ENCODE measurements around the gene C9. TPM values are rescaled to one million over a fixed set of nuclear protein-coding genes. Genes with fewer than 3 reads are reported as not detected.
"Not testable (repeated sequence)": the region's sequence is repeated elsewhere in the genome, so short reads cannot be mapped to it uniquely, and the experiment has no call there.

Gene C9
- total RNA-seq, 2 experiments from 2014 or later: not detected

DNA sequence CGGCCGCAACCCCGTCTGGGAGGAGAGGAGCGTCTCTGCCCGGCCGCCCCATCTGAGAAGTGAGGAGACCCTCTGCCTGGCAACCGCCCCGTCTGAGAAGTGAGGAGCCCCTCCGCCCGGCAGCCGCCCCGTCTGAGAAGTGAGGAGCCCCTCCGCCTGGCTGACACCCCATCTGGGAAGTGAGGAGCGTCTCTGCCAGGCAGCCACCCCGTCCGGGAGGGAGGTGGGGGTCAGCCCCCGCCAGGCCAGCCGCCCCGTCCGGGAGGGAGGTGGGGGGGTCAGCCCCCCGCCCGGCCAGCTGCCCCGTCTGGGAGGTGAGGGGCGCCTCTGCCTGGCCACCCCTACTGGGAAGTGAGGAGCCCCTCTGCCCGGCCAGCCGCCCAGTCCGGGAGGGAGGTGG is 30.0 kb downstream of the C9 start:
- H3K9me3 Mint-ChIP-seq (ENCODE audit: low read depth); H3K4me1 Mint-ChIP-seq; DNase-seq; H3K27ac Mint-ChIP-seq; H3K36me3 Mint-ChIP-seq; ATAC-seq; H3K4me3 Mint-ChIP-seq; CTCF ChIA-PET; H3K27me3 Mint-ChIP-seq: not testable (repeated sequence)

- no peak for DNase-seq
- ATAC-seq: no peak
- Mint-ChIP-seq H3K36me3 (no peaks in the 10 kb centered on the region), H3K27me3 (no peaks in the 10 kb centered on the region), H3K4me1 (no peaks in the 10 kb centered on the region), H3K4me3 (no peak overlapping the region), H3K27ac (no peak overlapping the region), H3K9me3 (ENCODE audit: low read depth) (no peaks in the 10 kb centered on the region)
- CTCF ChIA-PET: no interaction called here
Observed at GRCh38 chr5:39333104-39333503, 31.2 kb downstream of the C9 start.

DNA sequence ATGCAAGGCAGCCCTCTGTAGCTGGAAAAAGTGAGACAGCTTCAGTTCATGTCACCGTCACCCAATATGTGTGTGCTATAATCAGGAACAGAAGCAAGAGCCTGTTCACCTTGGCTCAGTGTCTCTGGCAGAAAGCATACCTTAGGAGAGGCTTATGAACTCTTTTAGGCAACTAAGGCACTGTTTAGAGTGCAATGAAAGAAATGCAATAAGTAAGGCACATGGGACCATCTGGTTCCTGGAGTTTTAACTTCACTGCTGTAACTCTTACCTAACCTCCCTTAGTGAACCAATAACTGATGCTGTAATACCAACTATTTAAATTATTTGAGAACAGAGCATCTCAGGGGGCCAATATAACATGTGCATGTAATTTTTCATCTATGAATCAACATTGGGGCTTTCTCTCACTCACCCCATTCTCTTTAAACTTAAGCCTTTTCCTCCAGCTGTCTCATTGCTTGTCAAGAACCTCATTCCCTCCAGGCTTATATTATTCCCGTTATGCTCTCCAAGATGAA is 32.4 kb downstream of the C9 start:
- DNase-seq (no peak), ATAC-seq (no peak)
- Mint-ChIP-seq H3K4me1 (no peaks in the 10 kb centered on the region), H3K9me3 (ENCODE audit: low read depth) (no peaks in the 10 kb centered on the region), H3K36me3 (no peaks in the 10 kb centered on the region), H3K4me3 (no peak overlapping the region), H3K27ac (no peak overlapping the region), H3K27me3 (no peaks in the 10 kb centered on the region)
- CTCF ChIA-PET: no interaction called here

- H3K9me3 Mint-ChIP-seq (ENCODE audit: low read depth): no peaks in the 10 kb centered on the region
- H3K36me3 Mint-ChIP-seq: no peaks in the 10 kb centered on the region
- ATAC-seq (no peak), DNase-seq (no peak)
- H3K27me3 Mint-ChIP-seq: peaks cover 5% of the 10 kb centered on the region
- no peak overlapping the region for H3K4me3 Mint-ChIP-seq
- H3K27ac Mint-ChIP-seq: no peak overlapping the region
- CTCF ChIA-PET: no interaction called here
- H3K4me1 Mint-ChIP-seq: no peaks in the 10 kb centered on the region
Observed at GRCh38 chr5:39328731-39329130, 35.6 kb downstream of the C9 start.

GRCh38 chr5:39323542-39323941 is 40.8 kb downstream of the C9 start:
- Mint-ChIP-seq H3K36me3 (no peaks in the 10 kb centered on the region), H3K4me1 (no peaks in the 10 kb centered on the region), H3K4me3 (no peak overlapping the region), H3K27ac (no peak overlapping the region), H3K9me3 (ENCODE audit: low read depth) (no peaks in the 10 kb centered on the region), H3K27me3 (peaks cover 15% of the 10 kb centered on the region)
- CTCF ChIA-PET: no interaction called here
- ATAC-seq: no peak
- DNase-seq: no peak

DNA sequence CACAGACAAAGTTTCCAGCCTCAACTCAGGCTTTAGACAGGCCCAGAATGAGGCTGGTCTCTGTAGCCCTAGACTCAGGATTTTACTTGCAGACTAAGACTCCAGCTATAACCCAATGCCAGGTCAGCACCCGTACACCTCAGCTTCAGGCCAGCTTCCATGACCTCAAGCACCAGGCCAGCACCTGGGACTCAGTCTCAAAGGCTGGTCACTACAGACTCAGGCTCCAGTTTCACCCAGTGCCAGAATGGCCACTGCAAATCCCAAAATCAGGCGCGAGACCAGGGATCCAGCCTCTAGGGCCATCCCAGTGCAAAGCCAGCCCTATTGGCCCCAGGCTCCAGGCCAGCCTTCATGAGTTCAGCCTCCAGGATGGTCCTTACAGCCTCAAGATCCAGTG is 44.9 kb downstream of the C9 start:
- H3K27ac Mint-ChIP-seq: no peak overlapping the region
- H3K4me1 Mint-ChIP-seq: no peaks in the 10 kb centered on the region
- H3K4me3 Mint-ChIP-seq: no peak overlapping the region
- DNase-seq: no peak
- H3K27me3 Mint-ChIP-seq: peaks cover 12% of the 10 kb centered on the region
- H3K36me3 Mint-ChIP-seq: no peaks in the 10 kb centered on the region
- ATAC-seq: no peak
- CTCF ChIA-PET: no interaction called here
- H3K9me3 Mint-ChIP-seq (ENCODE audit: low read depth): no peaks in the 10 kb centered on the region

DNA sequence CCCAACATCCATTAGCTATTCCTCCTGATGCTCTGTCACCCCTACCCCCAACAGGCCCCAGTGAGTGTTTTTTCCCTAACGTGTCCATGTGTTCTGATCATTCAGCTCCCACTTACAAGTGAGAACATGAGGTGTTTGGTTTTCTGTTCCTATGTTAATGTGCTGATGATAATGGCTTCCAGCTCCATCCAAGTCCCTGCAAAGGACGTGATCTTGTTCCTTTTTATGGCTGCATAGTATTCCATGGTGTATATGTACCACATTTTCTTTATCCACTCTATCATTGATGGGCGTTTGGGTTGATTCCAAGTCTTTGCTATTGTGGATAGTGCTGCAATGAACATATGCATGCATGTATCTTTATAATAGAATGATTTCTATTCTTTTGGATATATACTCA is 47.8 kb downstream of the C9 start:
- not testable (repeated sequence) for DNase-seq; H3K36me3 Mint-ChIP-seq; H3K9me3 Mint-ChIP-seq (ENCODE audit: low read depth); H3K27ac Mint-ChIP-seq; H3K4me1 Mint-ChIP-seq; ATAC-seq; H3K4me3 Mint-ChIP-seq
- CTCF ChIA-PET: interaction anchor here (1.2 to 1.6 kb wide), 2 partner anchors 11 to 99 kb away, joined by 3 read pairs; no protein-coding TSS in a partner anchor
- H3K27me3 Mint-ChIP-seq: peaks cover 11% of the 10 kb centered on the region

DNA sequence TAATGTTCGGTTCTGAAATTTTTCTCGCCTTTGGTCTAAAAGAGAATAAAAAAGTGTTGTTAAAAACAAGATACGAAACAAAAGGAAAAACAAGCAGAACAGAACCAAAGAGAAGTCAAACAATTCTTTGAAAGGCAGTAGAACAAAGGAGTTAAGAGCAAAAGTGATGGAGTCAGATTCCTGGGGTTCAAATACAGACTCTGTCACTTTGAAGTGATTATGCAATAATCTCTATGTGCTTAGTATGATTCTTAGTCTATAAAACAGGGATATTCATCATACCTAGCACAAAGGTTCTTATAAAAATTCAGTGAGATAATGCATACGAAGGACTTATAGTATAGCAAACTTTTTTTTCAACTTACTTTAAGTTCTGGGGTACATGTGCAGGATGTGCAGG is 48.3 kb downstream of the C9 start:
- no peaks in the 10 kb centered on the region for H3K9me3 Mint-ChIP-seq (ENCODE audit: low read depth)
- no peak overlapping the region for H3K27ac Mint-ChIP-seq
- no peaks in the 10 kb centered on the region for H3K4me1 Mint-ChIP-seq
- H3K36me3 Mint-ChIP-seq: no peaks in the 10 kb centered on the region
- ATAC-seq (no peak), DNase-seq (no peak)
- CTCF ChIA-PET: interaction anchor here (1.2 to 1.6 kb wide), 2 partner anchors 10 to 98 kb away, joined by 3 read pairs; no protein-coding TSS in a partner anchor
- H3K4me3 Mint-ChIP-seq: no peak overlapping the region
- peaks cover 14% of the 10 kb centered on the region for H3K27me3 Mint-ChIP-seq

GRCh38 chr5:39314591-39314990 is 49.7 kb downstream of the C9 start:
- ATAC-seq: no peak
- CTCF ChIA-PET: no interaction called here
- no peaks in the 10 kb centered on the region for H3K9me3 Mint-ChIP-seq (ENCODE audit: low read depth)

DNA sequence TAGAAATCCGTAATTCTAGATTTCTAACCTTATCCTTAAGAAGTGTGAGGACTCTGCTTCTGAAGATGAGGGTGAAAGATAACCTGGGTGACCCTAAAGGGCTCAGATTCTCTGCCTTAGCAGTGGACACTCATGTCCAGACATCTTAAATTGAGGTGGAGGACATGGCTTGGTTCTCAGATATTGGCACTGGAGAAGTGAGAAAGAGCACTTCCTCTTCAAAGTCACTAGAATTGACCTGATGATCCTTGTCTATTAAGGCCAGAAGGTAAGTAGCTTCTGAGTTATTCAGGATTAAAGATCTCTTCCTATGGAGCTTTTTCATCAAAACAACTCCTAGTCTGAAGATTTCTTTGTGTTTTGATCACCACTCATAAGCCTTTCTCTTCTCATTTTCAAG is 54.8 kb downstream of the C9 start:
- no peaks in the 10 kb centered on the region for H3K9me3 Mint-ChIP-seq (ENCODE audit: low read depth)
- CTCF ChIA-PET: no interaction called here
- no peak overlapping the region for H3K4me3 Mint-ChIP-seq

More at GRCh38 chr5:39314591-39314990, 49.7 kb downstream of the C9 start:
- no peak for DNase-seq
- no peaks in the 10 kb centered on the region for H3K36me3 Mint-ChIP-seq
- H3K27ac Mint-ChIP-seq: no peak overlapping the region
- H3K27me3 Mint-ChIP-seq: peaks cover 8% of the 10 kb centered on the region
- H3K4me1 Mint-ChIP-seq: no peaks in the 10 kb centered on the region
- H3K4me3 Mint-ChIP-seq: no peak overlapping the region

DNA sequence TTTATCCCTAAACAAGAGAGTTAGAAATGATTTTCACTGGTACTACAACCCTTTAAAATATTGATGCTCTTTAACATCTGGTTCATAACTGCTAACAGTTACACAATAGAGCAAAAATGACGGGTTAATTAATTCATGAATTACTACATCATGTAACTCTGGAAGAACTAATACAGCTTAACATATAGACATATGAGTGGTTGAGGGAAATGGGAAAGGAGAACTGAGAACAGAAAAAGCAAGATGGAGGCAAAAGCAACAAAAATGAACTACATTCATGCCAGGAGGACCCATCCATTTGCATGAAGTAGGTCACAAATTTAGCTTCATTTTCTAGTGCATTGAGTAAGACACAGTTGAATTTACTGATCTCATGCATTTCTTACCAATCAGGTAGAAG is 61.8 kb downstream of the C9 start:
- CTCF ChIA-PET: no interaction called here
- H3K27ac Mint-ChIP-seq: no peak overlapping the region
- no peak for ATAC-seq
- no peaks in the 10 kb centered on the region for H3K9me3 Mint-ChIP-seq (ENCODE audit: low read depth)
- no peaks in the 10 kb centered on the region for H3K4me1 Mint-ChIP-seq
- no peaks in the 10 kb centered on the region for H3K27me3 Mint-ChIP-seq
- peaks cover 5% of the 10 kb centered on the region for H3K36me3 Mint-ChIP-seq
- no peak for DNase-seq
- no peak overlapping the region for H3K4me3 Mint-ChIP-seq

More for the DNA sequence above, 54.8 kb downstream of the C9 start:
- Mint-ChIP-seq H3K4me1 (no peaks in the 10 kb centered on the region), H3K27me3 (peaks cover 7% of the 10 kb centered on the region), H3K36me3 (no peaks in the 10 kb centered on the region), H3K27ac (no peak overlapping the region)
- ATAC-seq (no peak), DNase-seq (no peak)

DNA sequence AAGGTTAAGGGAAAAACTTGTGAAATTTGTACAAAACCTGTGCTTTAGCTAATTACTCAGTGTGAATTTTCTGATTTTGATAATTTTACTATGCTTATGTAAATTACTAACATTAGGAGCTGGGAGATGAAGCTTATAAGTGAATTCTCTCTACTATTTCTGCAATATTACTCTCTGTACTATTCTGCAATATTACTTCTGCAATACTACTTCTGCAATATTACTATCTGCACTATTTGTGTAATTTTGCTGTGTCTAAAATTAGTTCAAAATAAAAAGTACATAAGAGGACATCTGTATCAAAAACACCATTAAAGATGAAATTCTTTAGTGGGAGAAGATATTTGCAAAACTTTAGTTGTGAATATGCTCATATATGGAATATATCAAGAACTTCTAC is 62.9 kb downstream of the C9 start:
- CTCF ChIA-PET: no interaction called here
- peaks cover 7% of the 10 kb centered on the region for H3K36me3 Mint-ChIP-seq
- H3K9me3 Mint-ChIP-seq (ENCODE audit: low read depth): no peaks in the 10 kb centered on the region
- H3K4me1 Mint-ChIP-seq: no peaks in the 10 kb centered on the region
- no peak for DNase-seq
- no peaks in the 10 kb centered on the region for H3K27me3 Mint-ChIP-seq
- H3K4me3 Mint-ChIP-seq: no peak overlapping the region
- ATAC-seq: no peak
- no peak overlapping the region for H3K27ac Mint-ChIP-seq

DNA sequence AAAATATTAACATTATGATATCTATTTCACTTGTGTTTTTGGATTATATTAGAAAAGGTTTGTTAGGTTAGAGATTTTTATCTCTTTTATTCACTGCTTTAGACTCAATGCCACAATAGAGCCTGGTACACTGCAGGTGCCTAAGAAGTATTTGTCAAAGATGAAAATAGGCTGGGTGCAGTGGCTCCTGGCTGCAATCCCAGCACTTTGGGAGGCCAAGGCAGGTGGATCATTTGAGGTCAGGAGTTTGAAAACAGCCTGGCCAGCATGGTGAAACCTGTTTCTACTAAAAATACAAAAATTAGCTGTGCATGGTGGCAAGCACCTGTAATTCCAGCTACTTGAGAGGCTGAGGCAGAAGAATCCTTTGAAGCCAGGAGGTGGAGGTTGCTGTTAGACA is 64.3 kb downstream of the C9 start:
- Mint-ChIP-seq H3K27ac (no peak overlapping the region), H3K36me3 (peaks cover 7% of the 10 kb centered on the region), H3K27me3 (no peaks in the 10 kb centered on the region), H3K9me3 (ENCODE audit: low read depth) (no peaks in the 10 kb centered on the region), H3K4me1 (no peaks in the 10 kb centered on the region), H3K4me3 (no peak overlapping the region)
- no peak for ATAC-seq
- no peak for DNase-seq
- CTCF ChIA-PET: no interaction called here

DNA sequence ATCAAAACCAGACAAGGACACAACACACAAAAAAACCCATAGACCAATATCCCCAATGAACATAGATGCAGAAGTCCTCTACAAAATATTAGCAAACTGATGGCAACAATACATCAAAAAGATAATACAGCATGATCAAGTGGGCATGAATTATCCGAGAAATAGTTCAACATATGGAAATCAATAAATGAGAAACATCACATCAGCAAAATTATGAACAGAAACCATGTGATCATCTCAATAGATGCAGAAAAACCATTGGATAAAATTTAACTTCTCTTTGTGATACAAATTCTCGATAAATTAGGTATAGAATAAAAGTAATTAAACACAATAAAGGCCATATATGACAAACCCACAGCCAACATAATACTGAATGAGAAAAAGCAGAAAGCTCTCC is 69.6 kb downstream of the C9 start:
- DNase-seq: no peak
- Mint-ChIP-seq H3K27ac (no peak overlapping the region), H3K9me3 (ENCODE audit: low read depth) (peaks cover 5% of the 10 kb centered on the region), H3K36me3 (peaks cover 11% of the 10 kb centered on the region), H3K27me3 (peaks cover 8% of the 10 kb centered on the region), H3K4me1 (no peaks in the 10 kb centered on the region), H3K4me3 (no peak overlapping the region)
- CTCF ChIA-PET: interaction anchor here (1.1 kb wide), 1 partner anchor 11 kb away, joined by 4 read pairs; no protein-coding TSS in a partner anchor
- no peak for ATAC-seq

DNA sequence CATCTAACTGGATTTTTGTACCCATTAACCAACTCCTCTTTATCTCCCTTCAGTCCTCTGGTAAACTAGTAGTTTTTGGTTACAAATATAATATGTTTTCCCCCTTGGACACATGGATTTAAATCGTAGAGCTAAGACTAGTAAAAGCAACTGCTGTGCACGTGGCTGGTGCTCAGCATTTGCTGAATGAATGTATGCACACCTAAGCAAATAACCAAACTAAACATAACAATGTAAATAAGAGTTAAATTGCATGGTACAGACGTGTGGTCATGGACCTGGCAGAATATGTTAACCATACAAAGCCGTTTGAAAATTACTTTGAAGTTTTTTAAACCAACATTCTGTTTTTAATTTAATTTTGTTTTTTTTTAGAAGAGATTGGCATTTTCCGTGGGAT is 79.7 kb downstream of the C9 start:
- H3K9me3 Mint-ChIP-seq (ENCODE audit: low read depth): peaks cover 2% of the 10 kb centered on the region
- CTCF ChIA-PET: interaction anchor here (1.5 to 11.0 kb wide), 3 partner anchors 44 to 138 kb away, joined by 4 to 181 read pairs (median 6); partner anchors contain the start of gene FYB1
- no peak overlapping the region for H3K4me3 Mint-ChIP-seq

More for the DNA sequence above, 79.7 kb downstream of the C9 start:
- Mint-ChIP-seq H3K27ac (no peak overlapping the region), H3K36me3 (peaks cover 11% of the 10 kb centered on the region), H3K27me3 (peaks cover 7% of the 10 kb centered on the region), H3K4me1 (peaks cover 16% of the 10 kb centered on the region)
- no peak for ATAC-seq
- DNase-seq: no peak

All from activated CD8-positive, alpha-beta memory T cell treated with anti-CD3 and anti-CD28 coated beads, Interleukin-2, amount 10 ng/mL, durations not matched to agents 7 days and 5 days (primary cell).